ENCODE measurements around the gene RAB17. TPM values are rescaled to one million over a fixed set of nuclear protein-coding genes. Genes with fewer than 3 reads are reported as not detected.

RAB17 gene
- total and polyA plus RNA-seq, 12 donors, result 1.9 to 7.6 (median 4.8) TPM

- intact Hi-C loops (cut with DNase I), result no loop called here
Observed at GRCh38 chr2:237551071-237551574, 39.4 kb downstream of the RAB17 start.

GRCh38 chr2:237549643-237550415 is 40.7 kb downstream of the RAB17 start:
- peak in 1 of 8 donors; percentile 8 for ATAC-seq
- Histone ChIP-seq H3K4me3 (no peak overlapping the region), H3K27me3 (no peaks in the 10 kb centered on the region), H3K9me3 (peaks cover 0 to 4% (median 0%) of the 10 kb centered on the region in 11 donors), H3K36me3 (peaks cover 0 to 42% (median 0%) of the 10 kb centered on the region in 9 donors), H3K4me1 (peaks cover 0 to 3% (median 0%) of the 10 kb centered on the region in 9 donors), H3K27ac (no peak overlapping the region)
- no peak for DNase-seq
- no peak for TF ChIP-seq CTCF (IDR thresholded peaks at IDR 0.05)
- intact Hi-C loops (cut with DNase I), result no loop called here
- 74 to 78% methylated on average over 17 of the region's 17 CpGs for WGBS, 2 donors

More at GRCh38 chr2:237551071-237551574, 39.4 kb downstream of the RAB17 start:
- Histone ChIP-seq H3K36me3 (peaks cover 0 to 41% (median 0%) of the 10 kb centered on the region in 9 donors), H3K27ac (no peak overlapping the region), H3K27me3 (no peaks in the 10 kb centered on the region), H3K4me3 (no peak overlapping the region), H3K9me3 (peaks cover 0 to 17% (median 11%) of the 10 kb centered on the region in 11 donors), H3K4me1 (peaks cover 0 to 3% (median 0%) of the 10 kb centered on the region in 9 donors)
- 90 to 92% methylated on average over 16 of the region's 16 CpGs for WGBS, 2 donors
- ATAC-seq (peak in 3 of 8 donors; percentile 26 to 40 (median 34)), DNase-seq (no peak)
- no peak for TF ChIP-seq CTCF (IDR thresholded peaks at IDR 0.05)

- DNase-seq, result no peak
- WGBS, 2 donors, result 90 to 91% methylated on average over 8 of the region's 8 CpGs
- intact Hi-C loops (cut with DNase I), result no loop called here
Observed at GRCh38 chr2:237549216-237549615, 41.3 kb downstream of the RAB17 start.

More at GRCh38 chr2:237549216-237549615, 41.3 kb downstream of the RAB17 start:
- TF ChIP-seq CTCF (IDR thresholded peaks at IDR 0.05), result no peak
- peaks cover 0 to 37% (median 0%) of the 10 kb centered on the region in 9 donors for H3K36me3 ChIP-seq
- no peaks in the 10 kb centered on the region for H3K9me3 ChIP-seq
- H3K27ac ChIP-seq, result no peak overlapping the region
- H3K4me1 ChIP-seq, result peaks cover 0 to 3% (median 0%) of the 10 kb centered on the region in 9 donors
- no peaks in the 10 kb centered on the region for H3K27me3 ChIP-seq
- H3K4me3 ChIP-seq, result no peak overlapping the region
- ATAC-seq, result no peak

Data from heart right ventricle (tissue), 16 donors.